SK-N-SH treated with all-trans-retinoic acid at 6 μM for 48 hours (cell line): ENCODE data around the gene TUBA3E.
"Not testable (repeated sequence)": the region's sequence is repeated elsewhere in the genome, so short reads cannot be mapped to it uniquely, and the experiment has no call there.

Source experiments
- ISL1 ChIP-seq: fragments of 250-450 bp; sonication (Bioruptor Pico); IDR thresholded peaks from 2 replicates; pipeline ENCODE4 v2.1.2; 2022; ENCODE audit warnings: mild to moderate bottlenecking, moderate library complexity
- OSR1 ChIP-seq: fragments of 250-450 bp; sonication (Bioruptor Pico); IDR thresholded peaks from 2 replicates; pipeline ENCODE4 v1.8.0; 2022; ENCODE audit warnings: moderate library complexity, mild to moderate bottlenecking, inconsistent platforms
- SNAI2 ChIP-seq: fragments of 250-450 bp; sonication (Bioruptor Pico); IDR thresholded peaks from 2 replicates; pipeline ENCODE4 v1.5.0; 2020; ENCODE audit warnings: mild to moderate bottlenecking, moderate library complexity
- ZFP30 ChIP-seq: fragments of 450-650 bp; formaldehyde crosslinking; IDR thresholded peaks from 2 replicates; pipeline ENCODE4 v1.5.0; 2022; ENCODE audit warnings: mild to moderate bottlenecking, moderate library complexity
- ZNF565 ChIP-seq: fragments of 450-650 bp; formaldehyde crosslinking; conservative IDR thresholded peaks from 2 replicates; pipeline ENCODE4 v1.5.0; 2020; ENCODE audit warnings: low read depth, mild to moderate bottlenecking, moderate library complexity
- ZNF70 ChIP-seq: fragments of 450-650 bp; formaldehyde crosslinking; IDR thresholded peaks from 2 replicates; pipeline ENCODE4 v1.5.0; 2020; ENCODE audit warnings: mild to moderate bottlenecking, moderate library complexity
- ZNF8 ChIP-seq: fragments of 450-650 bp; formaldehyde crosslinking; IDR thresholded peaks from 2 replicates; pipeline ENCODE4 v1.5.0; 2020; ENCODE audit warnings: mild to moderate bottlenecking, moderate library complexity
- TF ChIP-seq, protein P1 (sequence below): fragments of 250-450 bp; sonication (Bioruptor Pico); IDR thresholded peaks from 2 replicates; pipeline ENCODE4 v1.8.0; 2020; ENCODE audit warnings: mild to moderate bottlenecking, moderate library complexity, borderline replicate concordance
- TF ChIP-seq, protein P2 (sequence below): fragments of 250-450 bp; sonication (Bioruptor Pico); IDR thresholded peaks from 2 replicates; pipeline ENCODE4 v1.5.1; 2021; ENCODE audit warnings: mild to moderate bottlenecking, moderate library complexity

DNA sequence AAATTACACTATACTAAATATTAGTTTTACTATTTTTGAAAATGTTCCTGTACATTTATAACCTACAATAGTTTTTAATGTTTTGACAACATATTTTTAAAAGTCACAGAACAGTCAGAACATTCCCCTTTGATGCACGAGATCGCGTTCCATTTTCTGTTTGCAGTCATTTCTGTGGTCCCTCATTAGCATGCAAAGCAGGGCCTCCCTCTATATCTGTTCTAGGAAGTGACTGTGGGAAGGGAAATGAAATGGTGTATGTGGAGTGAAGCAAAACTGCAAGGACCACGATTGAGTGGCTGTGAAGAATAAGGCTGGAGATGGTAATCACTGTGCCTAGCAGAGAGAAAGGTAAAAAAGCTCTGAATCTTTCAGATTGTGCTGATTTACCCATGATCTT lies 24.3 kb upstream of the TUBA3E start:
- not testable (repeated sequence) for TF ChIP-seq ISL1, ZFP30, SNAI2, OSR1, ZNF70, ZNF8, ZNF565 (CRISPR knock-in tag)
- TF ChIP-seq, protein P1, sequence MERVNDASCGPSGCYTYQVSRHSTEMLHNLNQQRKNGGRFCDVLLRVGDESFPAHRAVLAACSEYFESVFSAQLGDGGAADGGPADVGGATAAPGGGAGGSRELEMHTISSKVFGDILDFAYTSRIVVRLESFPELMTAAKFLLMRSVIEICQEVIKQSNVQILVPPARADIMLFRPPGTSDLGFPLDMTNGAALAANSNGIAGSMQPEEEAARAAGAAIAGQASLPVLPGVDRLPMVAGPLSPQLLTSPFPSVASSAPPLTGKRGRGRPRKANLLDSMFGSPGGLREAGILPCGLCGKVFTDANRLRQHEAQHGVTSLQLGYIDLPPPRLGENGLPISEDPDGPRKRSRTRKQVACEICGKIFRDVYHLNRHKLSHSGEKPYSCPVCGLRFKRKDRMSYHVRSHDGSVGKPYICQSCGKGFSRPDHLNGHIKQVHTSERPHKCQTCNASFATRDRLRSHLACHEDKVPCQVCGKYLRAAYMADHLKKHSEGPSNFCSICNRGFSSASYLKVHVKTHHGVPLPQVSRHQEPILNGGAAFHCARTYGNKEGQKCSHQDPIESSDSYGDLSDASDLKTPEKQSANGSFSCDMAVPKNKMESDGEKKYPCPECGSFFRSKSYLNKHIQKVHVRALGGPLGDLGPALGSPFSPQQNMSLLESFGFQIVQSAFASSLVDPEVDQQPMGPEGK (CRISPR knock-in tag): not testable (repeated sequence)
- TF ChIP-seq, protein P2, sequence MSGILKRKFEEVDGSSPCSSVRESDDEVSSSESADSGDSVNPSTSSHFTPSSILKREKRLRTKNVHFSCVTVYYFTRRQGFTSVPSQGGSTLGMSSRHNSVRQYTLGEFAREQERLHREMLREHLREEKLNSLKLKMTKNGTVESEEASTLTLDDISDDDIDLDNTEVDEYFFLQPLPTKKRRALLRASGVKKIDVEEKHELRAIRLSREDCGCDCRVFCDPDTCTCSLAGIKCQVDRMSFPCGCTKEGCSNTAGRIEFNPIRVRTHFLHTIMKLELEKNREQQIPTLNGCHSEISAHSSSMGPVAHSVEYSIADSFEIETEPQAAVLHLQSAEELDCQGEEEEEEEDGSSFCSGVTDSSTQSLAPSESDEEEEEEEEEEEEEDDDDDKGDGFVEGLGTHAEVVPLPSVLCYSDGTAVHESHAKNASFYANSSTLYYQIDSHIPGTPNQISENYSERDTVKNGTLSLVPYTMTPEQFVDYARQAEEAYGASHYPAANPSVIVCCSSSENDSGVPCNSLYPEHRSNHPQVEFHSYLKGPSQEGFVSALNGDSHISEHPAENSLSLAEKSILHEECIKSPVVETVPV (CRISPR knock-in tag): not testable (repeated sequence)
